HepG2 (cell line): ENCODE measurements around the gene C20orf202.

Source experiments
- EZH2 ChIP-seq: conservative IDR thresholded peaks from 2 replicates; pipeline ENCODE4 v1.6.1; 2012; ENCODE audit warnings: mild to moderate bottlenecking, low read depth, low read length, moderate library complexity
- MAX ChIP-seq: IDR thresholded peaks from 2 replicates; pipeline ENCODE4 v1.6.1; 2012; ENCODE audit warnings: inconsistent platforms
- MAZ ChIP-seq, 2 experiments: sonication (generic) in 1 of 2; formaldehyde crosslinking in 1 of 2; IDR thresholded peaks; 2 replicates each; pipeline versions ENCODE4 v1.5.0 to v1.6.1; 2012 to 2020; ENCODE audit warnings: low read depth in 2 of 2, mild to moderate bottlenecking in 2 of 2, borderline replicate concordance in 1 of 2, improper control_type of control experiment in 1 of 2, low read length in 1 of 2, missing genetic modification reagents in 1 of 2, moderate library complexity in 1 of 2
- NCOA1 ChIP-seq: sonication (generic); formaldehyde crosslinking; IDR thresholded peaks from 2 replicates; pipeline ENCODE4 v1.9.0; 2021; ENCODE audit warnings: missing genetic modification reagents
- POLR2A ChIP-seq, 2 experiments: IDR thresholded peaks; 2 replicates each; pipeline ENCODE4 v1.6.1; 2011; ENCODE audit warnings: low read depth in 2 of 2, low read length in 2 of 2, mild to moderate bottlenecking in 1 of 2, moderate library complexity in 1 of 2; ENCODE audit not compliant: insufficient read depth in 1 of 2
- ZNF101 ChIP-seq: sonication (generic); formaldehyde crosslinking; IDR thresholded peaks from 2 replicates; pipeline ENCODE4 v1.4.0; 2020; ENCODE audit warnings: mild to moderate bottlenecking, low read depth, missing genetic modification reagents, borderline replicate concordance

- no peak for TF ChIP-seq NCOA1 (CRISPR knock-in tag)
- TF ChIP-seq POLR2A (IDR thresholded peaks at IDR 0.05; ENCODE audit: insufficient read depth in 1 of 2, low read depth in 2 of 2, low read length in 2 of 2): no peak
- no peak for TF ChIP-seq MAX
- no peak for TF ChIP-seq ZNF101 (CRISPR knock-in tag)
- no peak for TF ChIP-seq EZH2
- no peak for TF ChIP-seq MAZ (IDR thresholded peaks at IDR 0.05; ENCODE audit: borderline replicate concordance, low read depth, low read length)
- TF ChIP-seq MAZ (CRISPR knock-in tag; IDR thresholded peaks at IDR 0.05; ENCODE audit: low read depth): no peak
Measured at GRCh38 chr20:1154226-1154625, 49.0 kb upstream of the C20orf202 start.
